DND-41 (cell line): ENCODE results near the gene GADL1.

Experiments
- ATAC-seq: fragments of 200-7000 bp; cut with Tn5 transposase; 3 replicates; pipeline ENCODE4 v1.9.1; 2021; ENCODE audit warnings: low read depth; ENCODE audit not compliant: insufficient read depth
- DNase-seq: peaks from one replicate; pipeline ENCODE4 v3.0.0-alpha.2; 2020
- H2AFZ ChIP-seq: 2 replicates; pipeline ENCODE4 v1.6.0; 2012; ENCODE audit warnings: low read depth, low read length
- H3K27ac ChIP-seq: 2 replicates; pipeline ENCODE4 v1.5.1; 2012; ENCODE audit warnings: low read length, inconsistent platforms
- H3K27me3 ChIP-seq: fragments of 200-600 bp; sonication (generic); 2 replicates; pipeline ENCODE4 v1.6.0; 2012; ENCODE audit warnings: low read length, mild to moderate bottlenecking, inconsistent platforms; ENCODE audit not compliant: insufficient read depth, poor library complexity
- H3K36me3 ChIP-seq: 2 replicates; pipeline ENCODE4 v1.5.1; 2012; ENCODE audit warnings: low read length, inconsistent platforms; ENCODE audit not compliant: insufficient read depth
- H3K4me1 ChIP-seq: 2 replicates; pipeline ENCODE4 v1.5.1; 2012; ENCODE audit warnings: mild to moderate bottlenecking, low read length; ENCODE audit not compliant: insufficient read depth
- H3K4me2 ChIP-seq: 2 replicates; pipeline ENCODE4 v1.6.0; 2012; ENCODE audit warnings: mild to moderate bottlenecking, moderate library complexity, low read length, inconsistent platforms; ENCODE audit not compliant: insufficient read depth
- H3K4me3 ChIP-seq, 2 experiments: fragments of 200-600 bp in 1 of 2; shearing (Covaris generic) in 1 of 2; 2 replicates each; pipeline ENCODE4 v1.5.1; 2012 to 2016; ENCODE audit warnings: inconsistent platforms in 2 of 2, low read length in 2 of 2, mild to moderate bottlenecking in 2 of 2, low read depth in 1 of 2, moderate library complexity in 1 of 2
- H3K79me2 ChIP-seq: 2 replicates; pipeline ENCODE4 v1.6.0; 2012; ENCODE audit warnings: low read length, inconsistent platforms; ENCODE audit not compliant: insufficient read depth
- H3K9ac ChIP-seq: 2 replicates; pipeline ENCODE4 v1.6.0; 2012; ENCODE audit warnings: low read depth, mild to moderate bottlenecking, inconsistent platforms, low read length, moderate library complexity
- H3K9me3 ChIP-seq: 2 replicates; pipeline ENCODE4 v1.5.1; 2012; ENCODE audit warnings: low read length, moderate library complexity, mild to moderate bottlenecking, inconsistent platforms; ENCODE audit not compliant: insufficient read depth, severe bottlenecking
- H4K20me1 ChIP-seq: 2 replicates; pipeline ENCODE4 v1.6.0; 2012; ENCODE audit warnings: low read length; ENCODE audit not compliant: insufficient read depth
- CTCF ChIP-seq: IDR thresholded peaks from 2 replicates; pipeline ENCODE4 v1.5.1; 2012; ENCODE audit warnings: borderline replicate concordance, low read length, moderate library complexity, mild to moderate bottlenecking; ENCODE audit not compliant: poor library complexity, severe bottlenecking; ENCODE audit errors: extremely low read depth
- EZH2 ChIP-seq: IDR thresholded peaks from 3 replicates; pipeline ENCODE4 v1.6.1; 2012; ENCODE audit warnings: borderline replicate concordance, low read depth, mild to moderate bottlenecking, moderate library complexity, low read length, inconsistent platforms; ENCODE audit not compliant: severe bottlenecking

The GADL1 gene

GRCh38 chr3:30700702-30701321 is 193.6 kb downstream of the GADL1 start:
- H3K9ac ChIP-seq = no peak overlapping the region
- H3K9me3 ChIP-seq = peaks cover 5% of the 10 kb centered on the region
- H2AFZ ChIP-seq = no peak overlapping the region
- H3K4me3 ChIP-seq = no peak overlapping the region
- no peaks in the 10 kb centered on the region for H3K4me1 ChIP-seq
- DNase-seq (no peak), ATAC-seq (no peak)
- 0 out of 2 replicates have a peak, but pooled peaks cover 3% of the 10 kb centered on the region for H3K36me3 ChIP-seq
- no peaks in the 10 kb centered on the region for H4K20me1 ChIP-seq
- no peak overlapping the region for H3K4me2 ChIP-seq
- TF ChIP-seq CTCF (no peak), EZH2 (no peak)
- H3K79me2 ChIP-seq = no peaks in the 10 kb centered on the region
- H3K27me3 ChIP-seq = no peaks in the 10 kb centered on the region
- no peak overlapping the region for H3K27ac ChIP-seq

GRCh38 chr3:30699927-30700326 is 194.5 kb downstream of the GADL1 start:
- H3K4me3 ChIP-seq = no peak overlapping the region
- peaks cover 5% of the 10 kb centered on the region for H3K9me3 ChIP-seq
- no peaks in the 10 kb centered on the region for H3K79me2 ChIP-seq
- ATAC-seq (no peak), DNase-seq (no peak)
- peaks cover 10% of the 10 kb centered on the region for H3K36me3 ChIP-seq
- no peak overlapping the region for H2AFZ ChIP-seq
- H4K20me1 ChIP-seq = no peaks in the 10 kb centered on the region
- no peaks in the 10 kb centered on the region for H3K4me1 ChIP-seq
- no peaks in the 10 kb centered on the region for H3K27me3 ChIP-seq
- no peak overlapping the region for H3K27ac ChIP-seq
- TF ChIP-seq CTCF = no peak
- no peak for TF ChIP-seq EZH2
- no peak overlapping the region for H3K4me2 ChIP-seq
- H3K9ac ChIP-seq = no peak overlapping the region

- H3K4me3 ChIP-seq = no peak overlapping the region
- no peak overlapping the region for H3K27ac ChIP-seq
- H4K20me1 ChIP-seq = no peaks in the 10 kb centered on the region
- H3K36me3 ChIP-seq = peaks cover 24% of the 10 kb centered on the region
- ATAC-seq (no peak), DNase-seq (no peak)
- H3K4me2 ChIP-seq = no peak overlapping the region
- TF ChIP-seq EZH2 (no peak), CTCF (no peak)
- no peak overlapping the region for H2AFZ ChIP-seq
- H3K79me2 ChIP-seq = no peaks in the 10 kb centered on the region
- no peak overlapping the region for H3K9ac ChIP-seq
- H3K4me1 ChIP-seq = no peaks in the 10 kb centered on the region
- H3K9me3 ChIP-seq = peaks cover 5% of the 10 kb centered on the region
- no peaks in the 10 kb centered on the region for H3K27me3 ChIP-seq
Observed at GRCh38 chr3:30698549-30698948, 195.9 kb downstream of the GADL1 start.
